Lung (tissue), 12 donors: ENCODE results near the gene DACT2. TPM values are rescaled to one million over a fixed set of nuclear protein-coding genes. Genes with fewer than 3 reads are reported as not detected.
"Not testable (repeated sequence)": the region's sequence is repeated elsewhere in the genome, so short reads cannot be mapped to it uniquely, and the experiment has no call there.

Source experiments
- ATAC-seq: fragments of 200-7000 bp; cut with Tn5 transposase; one replicate; pipeline ENCODE4 v1.9.1; 2020; ENCODE audit warnings: moderate number of reproducible peaks; ENCODE audit not compliant: insufficient read depth, low FRiP score
- DNase-seq, 3 donors: peaks; one replicate each; pipeline ENCODE4 v3.0.0-alpha.2; 2013 to 2017
- H3K27ac ChIP-seq, 2 donors: one replicate each; pipeline ENCODE4 v1.5.1; 2013; ENCODE audit warnings: mild to moderate bottlenecking in 2 of 2, moderate library complexity in 2 of 2, control low read depth in 1 of 2, inconsistent platforms in 1 of 2, low read depth in 1 of 2, low read length in 1 of 2
- H3K27me3 ChIP-seq, 3 donors: one replicate each; pipeline ENCODE4 v1.5.1; 2013; ENCODE audit warnings: low read length in 2 of 3; ENCODE audit not compliant: control insufficient read depth in 3 of 3, insufficient read depth in 3 of 3
- H3K36me3 ChIP-seq, 4 donors: one replicate each; pipeline ENCODE4 v1.5.1; 2013; ENCODE audit warnings: low read length in 4 of 4, mild to moderate bottlenecking in 1 of 4, moderate library complexity in 1 of 4; ENCODE audit not compliant: control insufficient read depth in 4 of 4, insufficient read depth in 4 of 4
- H3K4me1 ChIP-seq, 5 donors: one replicate each; pipeline ENCODE4 v1.5.1; 2013; ENCODE audit warnings: low read length in 5 of 5, mild to moderate bottlenecking in 2 of 5, moderate library complexity in 1 of 5; ENCODE audit not compliant: control insufficient read depth in 5 of 5, insufficient read depth in 5 of 5
- H3K4me3 ChIP-seq: one replicate; pipeline ENCODE4 v1.5.1; 2013; ENCODE audit warnings: mild to moderate bottlenecking, control low read depth, moderate library complexity
- H3K9ac ChIP-seq, 2 donors: one replicate each; pipeline ENCODE4 v1.5.1; 2013; ENCODE audit warnings: low read length in 2 of 2, control low read depth in 1 of 2; ENCODE audit not compliant: insufficient read depth in 1 of 2
- H3K9me3 ChIP-seq, 4 donors: one replicate each; pipeline ENCODE4 v1.5.1; 2013; ENCODE audit warnings: low read length in 3 of 4, mild to moderate bottlenecking in 1 of 4, moderate library complexity in 1 of 4; ENCODE audit not compliant: control insufficient read depth in 4 of 4, insufficient read depth in 3 of 4
- CTCF ChIP-seq: IDR thresholded peaks from 2 replicates; pipeline ENCODE4 v1.5.1; 2012; ENCODE audit warnings: mild to moderate bottlenecking; ENCODE audit errors: control extremely low read depth, extremely low read depth
- WGBS, 2 donors: extraction: QIAGEN DNeasy Blood & Tissue Kit; methylation state at CpG; one replicate each; pipeline ENCODE4 v1.1.7; 2013; 5-methylcytosine and 5-hydroxymethylcytosine counted together
- polyA plus RNA-seq, 2 donors: library from polyadenylated mRNA; stranded (reverse); fragments of 200-250 nt; gene quantifications; one replicate each; pipeline ENCODE4 v1.2.1, GENCODE V29; 2013
- total RNA-seq, 2 donors: library from RNA; depleted of rRNA in 1 of 2; stranded (reverse); fragments of >200 nt in 1 of 2; gene quantifications; one replicate each; pipeline ENCODE4 v1.2.1, GENCODE V29; 2014 to 2021
- donor health status: control.
- donor health status: control.
- donor health status: Bipolar disorder and iron deficiency.
- donor health status: healthy.
- donor health status: DM: yes; HTN: yes; CAD: no.

DACT2 gene
- total and polyA plus RNA-seq, 4 donors, result 0.30 to 2.6 (median 1.7) TPM

GRCh38 chr6:168313431-168314011 lies 6.1 kb downstream of the DACT2 start:
- DNase-seq (peak in 1 of 3 donors; percentile 41), ATAC-seq (no peak)
- no peak overlapping the region for H3K4me3 ChIP-seq
- H3K36me3 ChIP-seq, result no peaks in the 10 kb centered on the region
- TF ChIP-seq CTCF, result no peak
- peaks cover 0 to 9% (median 2%) of the 10 kb centered on the region in 3 donors for H3K27me3 ChIP-seq
- H3K4me1 ChIP-seq, result peaks cover 0 to 27% (median 10%) of the 10 kb centered on the region in 5 donors
- no peak overlapping the region for H3K9ac ChIP-seq
- no peaks in the 10 kb centered on the region for H3K9me3 ChIP-seq
- WGBS, 2 donors, result 38% methylated on average over 15 of the region's 15 CpGs
- H3K27ac ChIP-seq, result no peak overlapping the region

DNA sequence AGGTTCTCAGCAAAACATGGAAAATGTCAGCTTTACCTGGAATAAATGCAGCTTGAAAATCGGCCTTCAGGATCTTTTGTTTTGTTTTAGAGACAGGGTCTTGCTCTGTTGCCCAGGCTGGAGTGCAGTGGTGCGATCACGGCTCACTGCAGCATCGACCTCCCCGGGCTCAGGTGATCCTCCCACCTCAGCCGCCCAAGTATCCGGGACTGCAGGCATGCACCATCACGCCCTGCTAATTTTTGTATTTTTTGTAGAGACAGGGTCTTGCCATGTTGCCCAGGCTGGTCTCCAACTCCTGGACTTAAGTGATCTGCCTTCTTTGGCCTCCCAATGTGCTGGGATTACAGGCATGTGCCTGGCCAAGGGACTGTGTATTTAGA lies 7.5 kb downstream of the DACT2 start:
- H3K36me3 ChIP-seq, H3K9me3 ChIP-seq, DNase-seq, H3K9ac ChIP-seq, H3K27ac ChIP-seq, ATAC-seq, H3K27me3 ChIP-seq, H3K4me3 ChIP-seq: not testable (repeated sequence)
- peaks cover 0 to 27% (median 7%) of the 10 kb centered on the region in 5 donors for H3K4me1 ChIP-seq
- 93 to 95% methylated on average over 8 of the region's 8 CpGs for WGBS, 2 donors

DNA sequence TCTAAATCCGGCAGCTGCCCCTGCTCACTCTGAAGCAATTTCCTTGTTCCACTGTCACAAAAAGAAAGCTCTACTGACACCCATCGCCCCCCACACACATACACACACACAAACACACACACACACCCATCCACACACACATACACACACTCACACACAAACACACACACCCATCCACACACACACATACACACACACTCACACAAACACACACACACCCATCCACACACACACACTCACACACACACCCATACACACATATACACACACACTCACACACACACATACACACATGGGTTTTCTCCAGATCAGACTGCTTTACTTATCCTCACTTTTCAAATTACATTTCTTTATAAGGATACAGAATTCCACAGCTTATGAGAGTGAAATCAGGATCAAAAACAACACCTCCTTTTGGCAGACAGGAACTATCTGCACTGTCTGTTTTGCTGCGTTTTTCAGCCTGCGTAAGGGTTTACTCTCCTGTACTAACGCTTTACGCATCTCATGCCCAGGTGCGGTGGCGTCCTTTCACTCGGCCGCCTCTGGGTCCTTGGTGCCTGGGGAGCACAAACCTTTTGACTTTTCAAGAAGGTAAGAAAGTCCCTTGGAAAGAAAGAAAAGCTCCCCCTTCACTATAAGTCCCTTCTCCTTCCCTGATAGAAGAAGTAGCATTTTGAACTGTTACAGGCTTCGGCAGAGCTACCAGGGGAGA lies 8.0 kb downstream of the DACT2 start:
- no peak overlapping the region for H3K9ac ChIP-seq
- 92% methylated on average over 11 of the region's 11 CpGs for WGBS, 2 donors
- peak in 1 of 3 donors; percentile 37 for DNase-seq
- no peaks in the 10 kb centered on the region for H3K36me3 ChIP-seq
- no peak overlapping the region for H3K27ac ChIP-seq
- H3K4me1 ChIP-seq, result peaks cover 0 to 27% (median 7%) of the 10 kb centered on the region in 5 donors
- H3K9me3 ChIP-seq, result peaks cover 0 to 2% (median 0%) of the 10 kb centered on the region in 4 donors
- TF ChIP-seq CTCF, result no peak
- H3K4me3 ChIP-seq, result no peak overlapping the region
- ATAC-seq, result no peak
- H3K27me3 ChIP-seq, result peaks cover 0 to 4% (median 2%) of the 10 kb centered on the region in 3 donors

DNA sequence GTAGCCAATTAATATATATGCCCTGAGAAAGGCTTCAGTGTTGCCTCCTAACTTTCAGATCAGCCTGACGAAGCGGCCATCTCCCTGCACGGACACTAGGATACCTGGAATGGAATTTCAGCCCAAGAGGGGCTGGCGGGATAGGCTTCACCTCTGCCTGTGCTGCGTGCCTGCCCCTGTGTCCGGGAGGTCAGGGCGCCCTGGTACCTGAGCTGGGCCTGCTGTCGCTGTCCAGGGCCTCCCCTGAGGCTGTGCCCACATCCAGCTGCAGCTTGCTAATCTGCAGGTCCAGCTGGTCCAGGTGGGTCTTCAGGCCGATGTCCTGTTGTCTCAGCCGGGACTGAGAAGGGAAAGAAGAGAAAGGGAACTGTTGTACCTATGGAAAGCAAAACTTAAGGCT lies 8.6 kb downstream of the DACT2 start:
- H3K27ac ChIP-seq, result no peak overlapping the region
- no peak for TF ChIP-seq CTCF
- no peak for DNase-seq
- no peaks in the 10 kb centered on the region for H3K36me3 ChIP-seq
- ATAC-seq, result no peak
- H3K9me3 ChIP-seq, result peaks cover 0 to 2% (median 0%) of the 10 kb centered on the region in 4 donors
- H3K27me3 ChIP-seq, result peaks cover 0 to 4% (median 0%) of the 10 kb centered on the region in 3 donors
- H3K4me3 ChIP-seq, result no peak overlapping the region
- H3K9ac ChIP-seq, result no peak overlapping the region
- peaks cover 0 to 27% (median 7%) of the 10 kb centered on the region in 5 donors for H3K4me1 ChIP-seq
- WGBS, 2 donors, result 92 to 94% methylated on average over 10 of the region's 10 CpGs
